ENCODE measurements around the gene RPL3.

GRCh38 chr22:39267974-39268373 lies 51.4 kb downstream of the RPL3 start:
- no peak for TF ChIP-seq CTCF (IDR thresholded peaks at IDR 0.05)
- TF ChIP-seq POLR2A (IDR thresholded peaks at IDR 0.05; ENCODE audit: low read depth): no peak
- TF ChIP-seq POLR2AphosphoS5 (IDR thresholded peaks at IDR 0.05): no peak

Measured in esophagus muscularis mucosa (tissue), 3 donors.